GM21576 (cell line): ENCODE measurements around the gene COQ5.
A peak's percentile ranks its signal among the peaks of the same experiment; 100 is the strongest.

Source experiments
- ATAC-seq: cut with Tn5 transposase; IDR thresholded peaks from one replicate; pipeline ENCODE4 v1.9.1; 2021; ENCODE audit warnings: mild to moderate bottlenecking, moderate library complexity; ENCODE audit not compliant: unreplicated experiment

COQ5 gene

GRCh38 chr12:120485961-120486881, 42.7 kb downstream of the COQ5 start:
- ATAC-seq: no peak

GRCh38 chr12:120483621-120484020, 45.3 kb downstream of the COQ5 start:
- no peak for ATAC-seq

- no peak for ATAC-seq
Observed at GRCh38 chr12:120481022-120481767, 47.8 kb downstream of the COQ5 start.

GRCh38 chr12:120480211-120480610, 48.7 kb downstream of the COQ5 start:
- ATAC-seq: no peak

- no peak for ATAC-seq
Observed at GRCh38 chr12:120479458-120479857, 49.5 kb downstream of the COQ5 start.

GRCh38 chr12:120475643-120476042, 53.3 kb downstream of the COQ5 start:
- no peak for ATAC-seq

GRCh38 chr12:120474616-120474960, 54.4 kb downstream of the COQ5 start:
- no peak for ATAC-seq

GRCh38 chr12:120473807-120474615, 54.9 kb downstream of the COQ5 start:
- no peak for ATAC-seq

- no peak for ATAC-seq
Observed at GRCh38 chr12:120472521-120472920, 56.4 kb downstream of the COQ5 start.

- ATAC-seq: no peak
Observed at GRCh38 chr12:120470150-120470784, 58.7 kb downstream of the COQ5 start.

- ATAC-seq: peak; percentile 87
Observed at GRCh38 chr12:120469450-120470149, 59.4 kb downstream of the COQ5 start, which contains the start of gene SRSF9. TSS of gene SRSF9 (minus strand) at chr12:120469748. CDS start at chr12:120469609, 139 bp downstream.

- ATAC-seq: peak; percentile 23
Observed at GRCh38 chr12:120468821-120469449, 60.0 kb downstream of the COQ5 start.

- ATAC-seq: no peak
Observed at GRCh38 chr12:120468325-120468820, 60.6 kb downstream of the COQ5 start.

GRCh38 chr12:120467439-120467838, 61.5 kb downstream of the COQ5 start:
- no peak for ATAC-seq

GRCh38 chr12:120466560-120467315, 62.2 kb downstream of the COQ5 start:
- no peak for ATAC-seq

- no peak for ATAC-seq
Observed at GRCh38 chr12:120465756-120466155, 63.2 kb downstream of the COQ5 start.

- ATAC-seq: no peak
Observed at GRCh38 chr12:120463712-120464111, 65.2 kb downstream of the COQ5 start.

- ATAC-seq: no peak
Observed at GRCh38 chr12:120462099-120462640, 66.8 kb downstream of the COQ5 start.
